IMR-90 (cell line): ENCODE measurements around the gene ATG7. TPM values are rescaled to one million over a fixed set of nuclear protein-coding genes. Genes with fewer than 3 reads are reported as not detected.

Source experiments
- ATAC-seq: fragments of 200-7000 bp; cut with Tn5 transposase; 2 replicates; pipeline ENCODE4 v1.9.1; 2020; ENCODE audit warnings: low read depth, mild to moderate bottlenecking, moderate library complexity
- BruUV-seq: library from RNA; stranded (reverse); fragments of 400-500 nt; replicated peaks from 2 replicates; lab custom pipeline; 2021; lab: Mats Ljungman, UMichigan
- CTCF ChIA-PET: fragments of 300-600 bp; formaldehyde crosslinking; extraction: SDS; loops from one replicate; lab custom pipeline; 2021; ENCODE audit warnings: antibody characterized with exemption; lab: Yijun Ruan, JAX
- POLR2A ChIA-PET: fragments of 300-600 bp; sonication (Branson Sonifier 250); formaldehyde crosslinking; loops from one replicate; lab custom pipeline; 2022; ENCODE audit warnings: antibody characterized with exemption; ENCODE audit not compliant: unreplicated experiment; lab: Charles Lee
- DNase-seq: peaks from one replicate; pipeline ENCODE4 v3.0.0; 2013
- H2AFZ ChIP-seq: replicated peaks from 2 replicates; pipeline ENCODE3; 2013; ENCODE audit warnings: low read length, mild to moderate bottlenecking; ENCODE audit not compliant: poor library complexity
- H2AK5ac ChIP-seq: 2 replicates; pipeline ENCODE4 v1.6.1; 2013; ENCODE audit warnings: low read depth, low read length, inconsistent platforms
- H2AK9ac ChIP-seq: replicated peaks from 2 replicates; pipeline ENCODE3; 2013; ENCODE audit warnings: mild to moderate bottlenecking, low read depth, low read length, moderate library complexity; ENCODE audit not compliant: poor library complexity
- H2BK120ac ChIP-seq: 2 replicates; pipeline ENCODE4 v1.6.1; 2013; ENCODE audit warnings: low read depth, low read length, inconsistent platforms
- H2BK15ac ChIP-seq: 3 replicates; pipeline ENCODE4 v1.6.1; 2013; ENCODE audit warnings: low read depth, low read length, inconsistent platforms
- H2BK20ac ChIP-seq: 2 replicates; pipeline ENCODE4 v1.6.1; 2013; ENCODE audit warnings: low read depth, mild to moderate bottlenecking, inconsistent platforms, low read length, moderate library complexity
- H2BK5ac ChIP-seq: 2 replicates; pipeline ENCODE4 v1.6.1; 2013; ENCODE audit warnings: mild to moderate bottlenecking, low read depth, low read length, inconsistent platforms; ENCODE audit not compliant: poor library complexity, severe bottlenecking
- H3K14ac ChIP-seq: replicated peaks from 2 replicates; pipeline ENCODE4 v1.6.1; 2013; ENCODE audit warnings: low read depth, low read length, inconsistent platforms
- H3K18ac ChIP-seq: 2 replicates; pipeline ENCODE4 v1.6.1; 2013; ENCODE audit warnings: low read depth, low read length, control low read depth
- H3K23ac ChIP-seq: 2 replicates; pipeline ENCODE4 v1.6.1; 2013; ENCODE audit warnings: low read depth, low read length, inconsistent platforms
- H3K27ac ChIP-seq: 2 replicates; pipeline ENCODE4 v1.5.1; 2013; ENCODE audit warnings: mild to moderate bottlenecking, control low read depth, low read length; ENCODE audit not compliant: insufficient read depth
- H3K27me3 ChIP-seq: 2 replicates; pipeline ENCODE4 v1.6.1; 2013; ENCODE audit warnings: low read length; ENCODE audit not compliant: control insufficient read depth, insufficient read depth
- H3K36me3 ChIP-seq: 2 replicates; pipeline ENCODE4 v1.6.1; 2013; ENCODE audit warnings: low read length, mixed read lengths; ENCODE audit not compliant: control insufficient read depth, insufficient read depth
- H3K4ac ChIP-seq: 2 replicates; pipeline ENCODE4 v1.6.1; 2013; ENCODE audit warnings: low read depth, low read length, inconsistent platforms
- H3K4me1 ChIP-seq: 2 replicates; pipeline ENCODE4 v1.6.1; 2013; ENCODE audit warnings: low read length, mixed read lengths; ENCODE audit not compliant: control insufficient read depth, insufficient read depth
- H3K4me2 ChIP-seq: 2 replicates; pipeline ENCODE4 v1.6.1; 2013; ENCODE audit warnings: low read depth, mild to moderate bottlenecking, control low read depth, low read length, moderate library complexity
- H3K4me3 ChIP-seq: 2 replicates; pipeline ENCODE4 v1.5.1; 2013; ENCODE audit warnings: low read depth, mild to moderate bottlenecking, control low read depth, low read length, moderate library complexity; ENCODE audit not compliant: insufficient read depth
- H3K56ac ChIP-seq: 2 replicates; pipeline ENCODE4 v1.6.1; 2013; ENCODE audit warnings: low read length, inconsistent platforms; ENCODE audit not compliant: insufficient read depth; ENCODE audit errors: extremely low read depth
- H3K79me1 ChIP-seq, 2 experiments: 2 replicates each; pipeline ENCODE4 v1.6.1; 2013; ENCODE audit warnings: low read length in 2 of 2, inconsistent platforms in 1 of 2, low read depth in 1 of 2
- H3K9ac ChIP-seq: 2 replicates; pipeline ENCODE4 v1.6.1; 2013; ENCODE audit warnings: low read depth, low read length, control low read depth
- H3K9me1 ChIP-seq: 2 replicates; pipeline ENCODE4 v1.6.1; 2013; ENCODE audit warnings: low read length, inconsistent platforms; ENCODE audit not compliant: insufficient read depth
- H3K9me3 ChIP-seq: 2 replicates; pipeline ENCODE4 v1.6.1; 2013; ENCODE audit warnings: low read length; ENCODE audit not compliant: control insufficient read depth, insufficient read depth
- H4K20me1 ChIP-seq: 2 replicates; pipeline ENCODE4 v1.6.1; 2013; ENCODE audit warnings: low read length, inconsistent platforms; ENCODE audit not compliant: insufficient read depth
- H4K5ac ChIP-seq: 2 replicates; pipeline ENCODE4 v1.6.1; 2013; ENCODE audit warnings: mild to moderate bottlenecking, low read depth, low read length, control low read depth
- H4K8ac ChIP-seq, 2 experiments: 2 replicates each; pipeline ENCODE4 v1.6.1; 2013; ENCODE audit warnings: low read depth in 2 of 2, low read length in 2 of 2, control low read depth in 1 of 2, inconsistent platforms in 1 of 2
- H4K91ac ChIP-seq: 2 replicates; pipeline ENCODE4 v1.6.1; 2013; ENCODE audit warnings: low read depth, low read length, inconsistent platforms; ENCODE audit not compliant: insufficient read depth
- BHLHE40 ChIP-seq: fragments of 150-350 bp; IDR thresholded peaks from 2 replicates; pipeline ENCODE4 v1.6.1; 2016; ENCODE audit warnings: mild to moderate bottlenecking, low read depth, low read length
- CHD1 ChIP-seq: IDR thresholded peaks from 2 replicates; pipeline ENCODE4 v1.6.1; 2012; ENCODE audit warnings: low read depth, low read length, improper control_type of control experiment
- CTCF ChIP-seq: conservative IDR thresholded peaks from 2 replicates; pipeline ENCODE4 v1.5.1; 2012; ENCODE audit warnings: mild to moderate bottlenecking, low read depth, low read length, improper control_type of control experiment
- MAZ ChIP-seq: IDR thresholded peaks from 2 replicates; pipeline ENCODE4 v1.6.1; 2012; ENCODE audit warnings: low read depth, mild to moderate bottlenecking, low read length, improper control_type of control experiment, moderate library complexity, borderline replicate concordance
- RAD21 ChIP-seq: IDR thresholded peaks from 2 replicates; pipeline ENCODE4 v1.6.1; 2012; ENCODE audit warnings: low read length, improper control_type of control experiment
- SMC3 ChIP-seq: fragments of 150-350 bp; IDR thresholded peaks from 2 replicates; pipeline ENCODE4 v1.6.1; 2016; ENCODE audit warnings: low read depth, mild to moderate bottlenecking, antibody characterized with exemption, low read length, moderate library complexity
- USF2 ChIP-seq: fragments of 150-350 bp; IDR thresholded peaks from 2 replicates; pipeline ENCODE4 v1.6.1; 2017; ENCODE audit warnings: mild to moderate bottlenecking, antibody characterized with exemption, low read length, low read depth
- WGBS, 2 experiments: methylation state at CpG; one replicate each; pipeline versions ENCODE4 v1.1.5 to v1.1.7; 2013; ENCODE audit warnings: missing lambda C conversion rate in 2 of 2; ENCODE audit not compliant: insufficient read length in 1 of 2; ENCODE audit errors: extremely low coverage in 2 of 2; 5-methylcytosine and 5-hydroxymethylcytosine counted together
- dilution Hi-C: fragments of 300-500 bp; cut with HindIII; formaldehyde crosslinking; loops from one replicate; pipeline ENCODE4 v1.14.3; 2018; ENCODE audit warnings: low sequenced_read_pairs; ENCODE audit not compliant: unreplicated experiment
- in situ Hi-C: fragments of 300-500 bp; cut with MboI; formaldehyde crosslinking; loops from 3 replicates; pipeline ENCODE4 v1.14.3; 2019; ENCODE audit warnings: low sequenced_read_pairs, inconsistent platforms, mixed read lengths
- intact Hi-C: fragments of 100-400 bp; cut with micrococcal nuclease; formaldehyde crosslinking; loops from 2 replicates; pipeline ENCODE4 v1.10.0; 2022
- polyA plus RNA-seq, 3 experiments: library from polyadenylated mRNA; depleted of rRNA; stranded (reverse); fragments of >200 nt; gene quantifications; 2 replicates each; pipeline ENCODE4 v1.2.3, GENCODE V29; 2012; ENCODE audit warnings: low replicate concordance in 1 of 3
- total RNA-seq: library from RNA; depleted of rRNA; stranded (reverse); fragments of >200 nt; gene quantifications from 2 replicates; pipeline ENCODE4 v1.2.3, GENCODE V29; 2012

Gene ATG7
- total and polyA plus RNA-seq, 2 of the 4 experiments (the other 2 are of a cell fraction): 15.6 to 51.4 TPM

GRCh38 chr3:11543141-11543947, 271.1 kb downstream of the ATG7 start:
- H3K56ac ChIP-seq: no peak overlapping the region
- H3K9me1 ChIP-seq: peaks cover 4% of the 10 kb centered on the region
- no peak for ATAC-seq
- TF ChIP-seq CHD1 (no peak), MAZ (no peak), SMC3 (no peak), USF2 (no peak), BHLHE40 (no peak), RAD21 (no peak), CTCF (no peak)
- H3K27me3 ChIP-seq: no peaks in the 10 kb centered on the region
- no peak overlapping the region for H2BK15ac ChIP-seq
- no peak overlapping the region for H3K4me2 ChIP-seq
- in situ Hi-C loops (no loop called here), dilution Hi-C loops (no loop called here), intact Hi-C loops (no loop called here)
- H3K23ac ChIP-seq: no peak overlapping the region
- H3K9me3 ChIP-seq: no peaks in the 10 kb centered on the region
- 96% methylated on average over 5 of the region's 19 CpGs; no CpG with 5 or more reads in 1 of the 2 experiments for WGBS, 2 experiments
- DNase-seq: no peak
- H2AFZ ChIP-seq: no peak overlapping the region
- no peak overlapping the region for H3K4me3 ChIP-seq
- H3K4ac ChIP-seq: no peak overlapping the region
- H3K79me1 ChIP-seq: peaks cover 3 to 20% of the 10 kb centered on the region in 2 experiments; a peak in 3 of 4 replicates
- no peak overlapping the region for H2AK9ac ChIP-seq
- no peaks in the 10 kb centered on the region for H4K20me1 ChIP-seq
- no peak overlapping the region for H3K9ac ChIP-seq
- no peak overlapping the region for H3K18ac ChIP-seq
- H3K4me1 ChIP-seq: peaks cover 6% of the 10 kb centered on the region; the same call in 1 of the 2 replicates
- POLR2A ChIA-PET: no interaction called here
- no peaks in the 10 kb centered on the region for H3K36me3 ChIP-seq
- H4K8ac ChIP-seq: no peak overlapping the region
- no peak overlapping the region for H3K27ac ChIP-seq
- no peak overlapping the region for H4K5ac ChIP-seq
- no peak overlapping the region for H2BK20ac ChIP-seq
- H4K91ac ChIP-seq: no peak overlapping the region
- CTCF ChIA-PET: no interaction called here
- no peak overlapping the region for H2BK120ac ChIP-seq
- no TSS peak for BruUV-seq
- no peak overlapping the region for H2BK5ac ChIP-seq
- no peak overlapping the region for H3K14ac ChIP-seq
- peak overlapping the region; percentile 68; the same call in 1 of the 2 replicates for H2AK5ac ChIP-seq
